Stimulated activated CD8-positive, alpha-beta memory T cell treated with anti-CD3 and anti-CD28 coated beads, Interleukin-4, amount 100 ng/mL, for 24 hours (primary cell): ENCODE data around the gene SERPINA9.
A peak's percentile ranks its signal among the peaks of the same experiment; 100 is the strongest.
"Not testable (repeated sequence)": the region's sequence is repeated elsewhere in the genome, so short reads cannot be mapped to it uniquely, and the experiment has no call there.

ENCODE experiments used
- DNase-seq: peaks from one replicate; pipeline ENCODE4 v3.0.0-alpha.2; 2020; ENCODE audit warnings: low read depth

Gene SERPINA9

GRCh38 chr14:94423453-94424056 lies 52.4 kb downstream of the SERPINA9 start:
- peak; percentile 15 for DNase-seq

GRCh38 chr14:94421316-94421715 lies 54.7 kb downstream of the SERPINA9 start:
- DNase-seq = no peak

- not testable (repeated sequence) for DNase-seq
These were observed 58.3 kb downstream of the SERPINA9 start for GRCh38 chr14:94417497-94418205.
